BLaER1 treated with 17β-estradiol and CSF1 and Interleukin-3, amounts not matched to agents 10 nM and 100 nM (cell line): Measurements from ENCODE around the gene PTPRM.

Experiments
- H3K27ac ChIP-seq, 11 experiments: shearing (Covaris generic); formaldehyde crosslinking; 2 replicates each; pipeline ENCODE4 v1.8.1; 2022
- H3K27me3 ChIP-seq, 11 experiments: shearing (Covaris generic); formaldehyde crosslinking; 2 replicates each; pipeline ENCODE4 v1.8.1; 2022
- H3K36me3 ChIP-seq, 11 experiments: shearing (Covaris generic); formaldehyde crosslinking; 2 replicates each; pipeline ENCODE4 v1.8.1; 2022
- H3K4me1 ChIP-seq, 10 experiments: shearing (Covaris generic); formaldehyde crosslinking; 2 replicates each; pipeline ENCODE4 v1.8.1; 2022
- H3K4me2 ChIP-seq, 11 experiments: shearing (Covaris generic); formaldehyde crosslinking; 2 replicates each; pipeline ENCODE4 v1.8.1; 2022
- H3K4me3 ChIP-seq, 10 experiments: shearing (Covaris generic); formaldehyde crosslinking; 2 replicates each; pipeline ENCODE4 v1.8.1; 2022
- H3K9ac ChIP-seq, 11 experiments: shearing (Covaris generic); formaldehyde crosslinking; 2 replicates each; pipeline ENCODE4 v1.8.1; 2022
- H3K9me3 ChIP-seq, 11 experiments: shearing (Covaris generic); formaldehyde crosslinking; replicated peaks in 1 of 11; 2 replicates each; pipeline ENCODE4 v1.8.1; 2022
- H4K20me1 ChIP-seq, 11 experiments: shearing (Covaris generic); formaldehyde crosslinking; 2 replicates each; pipeline ENCODE4 v1.8.1; 2022
- Cebpa-rat ChIP-seq, 11 experiments: shearing (Covaris generic); IDR thresholded peaks; 2 replicates each; pipeline ENCODE4 v1.8.1; 2022

Gene PTPRM

GRCh38 chr18:8287196-8287885 lies 720.2 kb downstream of the PTPRM start:
- Histone ChIP-seq H3K36me3 (no peaks in the 10 kb centered on the region), H4K20me1 (no peaks in the 10 kb centered on the region), H3K27ac (no peak overlapping the region), H3K9ac (no peak overlapping the region), H3K4me1 (peaks cover 3 to 23% (median 18%) of the 10 kb centered on the region in 10 experiments; a peak in 18 of 20 replicates), H3K27me3 (no peaks in the 10 kb centered on the region), H3K4me2 (no peak overlapping the region), H3K9me3 (no peaks in the 10 kb centered on the region), H3K4me3 (no peak overlapping the region)
- no peak for TF ChIP-seq Cebpa-rat (IDR thresholded peaks at IDR 0.05)

- Histone ChIP-seq H3K9ac (no peak overlapping the region), H3K4me3 (no peak overlapping the region), H3K9me3 (no peaks in the 10 kb centered on the region), H3K27ac (no peak overlapping the region), H3K4me1 (peaks cover 3 to 23% (median 18%) of the 10 kb centered on the region in 10 experiments; a peak in 18 of 20 replicates), H4K20me1 (no peaks in the 10 kb centered on the region), H3K36me3 (no peaks in the 10 kb centered on the region), H3K27me3 (no peaks in the 10 kb centered on the region), H3K4me2 (no peak overlapping the region)
- no peak for TF ChIP-seq Cebpa-rat (IDR thresholded peaks at IDR 0.05)
Measured at GRCh38 chr18:8288472-8289195, 721.5 kb downstream of the PTPRM start.

- Histone ChIP-seq H3K4me2 (peak overlapping the region in 10 of 11 experiments; percentile 7 to 43 (median 26); a peak in 14 of 22 replicates), H4K20me1 (no peaks in the 10 kb centered on the region), H3K36me3 (no peaks in the 10 kb centered on the region), H3K27ac (no peak overlapping the region), H3K4me1 (peaks cover 3 to 23% (median 18%) of the 10 kb centered on the region in 10 experiments; a peak in 18 of 20 replicates), H3K4me3 (no peak overlapping the region), H3K27me3 (no peaks in the 10 kb centered on the region), H3K9me3 (no peaks in the 10 kb centered on the region), H3K9ac (no peak overlapping the region)
- no peak for TF ChIP-seq Cebpa-rat (IDR thresholded peaks at IDR 0.05)
Measured at GRCh38 chr18:8290435-8290834, 723.3 kb downstream of the PTPRM start.

GRCh38 chr18:8290913-8291312 lies 723.8 kb downstream of the PTPRM start:
- TF ChIP-seq Cebpa-rat (IDR thresholded peaks at IDR 0.05) = no peak
- Histone ChIP-seq H3K9ac (no peak overlapping the region), H3K4me3 (no peak overlapping the region)

GRCh38 chr18:8293184-8293583 lies 726.1 kb downstream of the PTPRM start:
- H3K9me3 ChIP-seq = no peaks in the 10 kb centered on the region

More at GRCh38 chr18:8290913-8291312, 723.8 kb downstream of the PTPRM start:
- Histone ChIP-seq H4K20me1 (no peaks in the 10 kb centered on the region), H3K4me2 (peak overlapping the region in 8 of 11 experiments; percentile 11 to 43 (median 28); a peak in 13 of 22 replicates), H3K36me3 (no peaks in the 10 kb centered on the region), H3K27ac (no peak overlapping the region), H3K9me3 (no peaks in the 10 kb centered on the region), H3K27me3 (no peaks in the 10 kb centered on the region), H3K4me1 (peaks cover 3 to 23% (median 18%) of the 10 kb centered on the region in 10 experiments; a peak in 18 of 20 replicates)

GRCh38 chr18:8296886-8297616 lies 729.9 kb downstream of the PTPRM start:
- Histone ChIP-seq H3K4me2 (no peak overlapping the region), H3K27me3 (no peaks in the 10 kb centered on the region), H3K9me3 (no peaks in the 10 kb centered on the region), H3K4me3 (no peak overlapping the region), H3K9ac (no peak overlapping the region), H3K36me3 (no peaks in the 10 kb centered on the region), H3K4me1 (peaks cover 0 to 2% (median under 1%) of the 10 kb centered on the region in 10 experiments; a peak in 6 of 20 replicates), H4K20me1 (no peaks in the 10 kb centered on the region), H3K27ac (no peak overlapping the region)
- TF ChIP-seq Cebpa-rat (IDR thresholded peaks at IDR 0.05) = no peak

More at GRCh38 chr18:8293184-8293583, 726.1 kb downstream of the PTPRM start:
- Histone ChIP-seq H3K27me3 (no peaks in the 10 kb centered on the region), H3K27ac (no peak overlapping the region), H3K4me1 (peaks cover 3 to 23% (median 18%) of the 10 kb centered on the region in 10 experiments; a peak in 18 of 20 replicates), H4K20me1 (no peaks in the 10 kb centered on the region), H3K9ac (no peak overlapping the region), H3K4me2 (no peak overlapping the region), H3K36me3 (no peaks in the 10 kb centered on the region), H3K4me3 (no peak overlapping the region)
- TF ChIP-seq Cebpa-rat (IDR thresholded peaks at IDR 0.05) = no peak

- H3K9me3 ChIP-seq = no peaks in the 10 kb centered on the region
- no peak for TF ChIP-seq Cebpa-rat (IDR thresholded peaks at IDR 0.05)
- H3K36me3 ChIP-seq = no peaks in the 10 kb centered on the region
- no peaks in the 10 kb centered on the region for H4K20me1 ChIP-seq
- H3K4me3 ChIP-seq = no peak overlapping the region
- H3K27me3 ChIP-seq = no peaks in the 10 kb centered on the region
- H3K9ac ChIP-seq = no peak overlapping the region
- H3K4me2 ChIP-seq = no peak overlapping the region
- H3K27ac ChIP-seq = no peak overlapping the region
- no peaks in the 10 kb centered on the region for H3K4me1 ChIP-seq
Measured at GRCh38 chr18:8298186-8298585, 731.1 kb downstream of the PTPRM start.

GRCh38 chr18:8299054-8299980 lies 732.2 kb downstream of the PTPRM start:
- H3K27me3 ChIP-seq = no peaks in the 10 kb centered on the region
- no peaks in the 10 kb centered on the region for H3K4me1 ChIP-seq
- TF ChIP-seq Cebpa-rat (IDR thresholded peaks at IDR 0.05) = no peak
- H3K4me3 ChIP-seq = no peak overlapping the region
- H3K9me3 ChIP-seq = no peaks in the 10 kb centered on the region
- no peaks in the 10 kb centered on the region for H4K20me1 ChIP-seq
- no peak overlapping the region for H3K27ac ChIP-seq
- no peak overlapping the region for H3K9ac ChIP-seq
- no peak overlapping the region for H3K4me2 ChIP-seq
- H3K36me3 ChIP-seq = no peaks in the 10 kb centered on the region
